Liver (tissue), 9 donors: ENCODE data around the gene P2RY6. TPM values are rescaled to one million over a fixed set of nuclear protein-coding genes. Genes with fewer than 3 reads are reported as not detected.

ENCODE experiments used
- DNase-seq: peaks from one replicate; pipeline ENCODE4 v3.0.0-alpha.2; 2017; ENCODE audit warnings: low spot score
- H3K27ac ChIP-seq, 2 donors: one replicate each; pipeline ENCODE4 v1.7.0; 2013; ENCODE audit warnings: inconsistent platforms in 2 of 2, low read length in 2 of 2, control low read depth in 1 of 2, low read depth in 1 of 2, mild to moderate bottlenecking in 1 of 2
- H3K27me3 ChIP-seq, 4 donors: one replicate each; pipeline versions ENCODE4 v1.6.1 to v1.7.0; 2013; ENCODE audit warnings: low read length in 3 of 4, inconsistent platforms in 1 of 4, mild to moderate bottlenecking in 1 of 4, moderate library complexity in 1 of 4; ENCODE audit not compliant: control insufficient read depth in 4 of 4, insufficient read depth in 4 of 4
- H3K36me3 ChIP-seq, 4 donors: one replicate each; pipeline versions ENCODE4 v1.6.1 to v1.7.0; 2013; ENCODE audit warnings: low read length in 3 of 4, mild to moderate bottlenecking in 3 of 4, low read depth in 1 of 4, moderate library complexity in 1 of 4; ENCODE audit not compliant: control insufficient read depth in 4 of 4, insufficient read depth in 3 of 4
- H3K4me1 ChIP-seq, 4 donors: one replicate each; pipeline versions ENCODE4 v1.6.1 to v1.7.0; 2013; ENCODE audit warnings: low read length in 3 of 4, mild to moderate bottlenecking in 3 of 4, moderate library complexity in 1 of 4; ENCODE audit not compliant: control insufficient read depth in 4 of 4, insufficient read depth in 4 of 4
- H3K4me3 ChIP-seq, 3 donors: one replicate each; pipeline versions ENCODE4 v1.6.1 to v1.7.0; 2013; ENCODE audit warnings: low read length in 3 of 3, control low read depth in 1 of 3, low read depth in 1 of 3, mild to moderate bottlenecking in 1 of 3
- H3K9ac ChIP-seq, 2 donors: one replicate each; pipeline ENCODE4 v1.7.0; 2013; ENCODE audit warnings: low read length in 2 of 2, mild to moderate bottlenecking in 2 of 2, moderate library complexity in 2 of 2, control low read depth in 1 of 2, low read depth in 1 of 2
- H3K9me3 ChIP-seq, 4 donors: one replicate each; pipeline versions ENCODE4 v1.6.1 to v1.7.0; 2013; ENCODE audit warnings: low read length in 3 of 4; ENCODE audit not compliant: control insufficient read depth in 4 of 4
- ATF3 ChIP-seq: IDR thresholded peaks from 2 replicates; pipeline ENCODE4 v1.6.1; 2016; ENCODE audit warnings: antibody characterized with exemption
- CTCF ChIP-seq: fragments of 150-350 bp; IDR thresholded peaks from 2 replicates; pipeline ENCODE4 v1.5.1; 2017; ENCODE audit warnings: improper control_type of control experiment, low read depth, low read length; ENCODE audit not compliant: missing input control
- EGR1 ChIP-seq, 2 donors: IDR thresholded peaks; 2 replicates each; pipeline ENCODE4 v1.6.1; 2016 to 2018; ENCODE audit warnings: antibody characterized with exemption in 2 of 2, low read depth in 2 of 2
- FOXA1 ChIP-seq: IDR thresholded peaks from 2 replicates; pipeline ENCODE4 v1.6.1; 2016; ENCODE audit warnings: antibody characterized with exemption
- FOXA2 ChIP-seq: IDR thresholded peaks from 2 replicates; pipeline ENCODE4 v1.6.1; 2016; ENCODE audit warnings: antibody characterized with exemption
- GABPA ChIP-seq, 2 donors: IDR thresholded peaks in 1 of 2; conservative IDR thresholded peaks in 1 of 2; 2 replicates each; pipeline ENCODE4 v1.6.1; 2016; ENCODE audit warnings: antibody characterized with exemption in 2 of 2, mild to moderate bottlenecking in 1 of 2, moderate library complexity in 1 of 2
- HNF4A ChIP-seq, 2 donors: conservative IDR thresholded peaks; 2 replicates each; pipeline ENCODE4 v1.6.1; 2016; ENCODE audit warnings: antibody characterized with exemption in 2 of 2, mild to moderate bottlenecking in 2 of 2
- HNF4G ChIP-seq: IDR thresholded peaks from 2 replicates; pipeline ENCODE4 v1.6.1; 2016; ENCODE audit warnings: antibody characterized with exemption
- JUND ChIP-seq, 2 donors: IDR thresholded peaks; 2 replicates each; pipeline ENCODE4 v1.6.1; 2016; ENCODE audit warnings: antibody characterized with exemption in 2 of 2
- MAX ChIP-seq: IDR thresholded peaks from 2 replicates; pipeline ENCODE4 v1.6.1; 2016; ENCODE audit warnings: antibody characterized with exemption
- NR2F2 ChIP-seq: IDR thresholded peaks from 2 replicates; pipeline ENCODE4 v1.6.1; 2016; ENCODE audit warnings: antibody characterized with exemption
- RAD21 ChIP-seq, 2 donors: IDR thresholded peaks; 2 replicates each; pipeline ENCODE4 v1.6.1; 2016; ENCODE audit warnings: antibody characterized with exemption in 2 of 2, mild to moderate bottlenecking in 2 of 2
- REST ChIP-seq: IDR thresholded peaks from 2 replicates; pipeline ENCODE4 v1.6.1; 2016; ENCODE audit warnings: antibody characterized with exemption, mild to moderate bottlenecking
- RXRA ChIP-seq, 2 donors: IDR thresholded peaks; 2 replicates each; pipeline ENCODE4 v1.6.1; 2017 to 2018; ENCODE audit warnings: antibody characterized with exemption in 2 of 2, mild to moderate bottlenecking in 1 of 2
- SP1 ChIP-seq: IDR thresholded peaks from 2 replicates; pipeline ENCODE4 v1.6.1; 2018; ENCODE audit warnings: antibody characterized with exemption, mild to moderate bottlenecking
- TAF1 ChIP-seq: conservative IDR thresholded peaks from 2 replicates; pipeline ENCODE4 v1.6.1; 2016; ENCODE audit warnings: antibody characterized with exemption, mild to moderate bottlenecking
- YY1 ChIP-seq: IDR thresholded peaks from 2 replicates; pipeline ENCODE4 v1.6.1; 2016; ENCODE audit warnings: antibody characterized with exemption, mild to moderate bottlenecking
- ZBTB33 ChIP-seq: IDR thresholded peaks from 2 replicates; pipeline ENCODE4 v1.6.1; 2016; ENCODE audit warnings: antibody characterized with exemption
- WGBS: extraction: QIAGEN DNeasy Blood & Tissue Kit; methylation state at CpG from one replicate; pipeline ENCODE4 v1.1.7; 2013; 5-methylcytosine and 5-hydroxymethylcytosine counted together
- polyA plus RNA-seq, 2 donors: library from polyadenylated mRNA; stranded (reverse) in 1 of 2; unstranded in 1 of 2; fragments of 200-250 nt in 1 of 2; fragments of >200 nt in 1 of 2; fragmentation: Nextera tagmentation in 1 of 2; extraction: Ambion mirVana in 1 of 2; gene quantifications; one replicate each; pipeline versions ENCODE4 v1.2.1 to v1.2.3, GENCODE V29; 2013 to 2015
- total RNA-seq, 2 donors: library from RNA; depleted of rRNA; stranded (reverse); fragments of >200 nt; gene quantifications; one replicate each; pipeline ENCODE4 v1.2.3, GENCODE V29; 2014
- donor health status: healthy.
- donor health status: healthy.
- donor health status: healthy.
- donor health status: healthy.
- donor health status: healthy.

Gene P2RY6
- total and polyA plus RNA-seq, 4 donors, result 0.21 to 1.3 (median 0.78) TPM

- Histone ChIP-seq H3K4me3 (no peak overlapping the region), H3K27me3 (peaks cover 0 to 2% (median 0%) of the 10 kb centered on the region in 4 donors), H3K9ac (no peak overlapping the region), H3K36me3 (no peaks in the 10 kb centered on the region), H3K9me3 (no peaks in the 10 kb centered on the region), H3K27ac (no peak overlapping the region), H3K4me1 (no peaks in the 10 kb centered on the region)
- no peak for DNase-seq
- 91% methylated on average over 10 of the region's 10 CpGs for WGBS
- TF ChIP-seq REST (no peak), RXRA (IDR thresholded peaks at IDR 0.05) (no peak), EGR1 (IDR thresholded peaks at IDR 0.05; ENCODE audit: low read depth in 2 of 2) (no peak), FOXA1 (no peak), HNF4A (conservative IDR thresholded peaks at IDR 0.05) (no peak), NR2F2 (no peak), ATF3 (no peak), SP1 (no peak), ZBTB33 (no peak), CTCF (no peak), RAD21 (IDR thresholded peaks at IDR 0.05) (no peak), JUND (IDR thresholded peaks at IDR 0.05) (no peak), FOXA2 (no peak), YY1 (no peak), GABPA (IDR thresholded peaks at IDR 0.05 in 1 of 2, conservative IDR thresholded peaks at IDR 0.05 in 1 of 2) (no peak), HNF4G (no peak), MAX (no peak), TAF1 (no peak)
Measured at GRCh38 chr11:73299751-73300150, 27.6 kb downstream of the P2RY6 start.
